Bronchial epithelial cell (primary cell): ENCODE results near the gene ASCC1. TPM values are rescaled to one million over a fixed set of nuclear protein-coding genes. Genes with fewer than 3 reads are reported as not detected.

Source experiments
- DNase-seq: peaks from one replicate; pipeline ENCODE4 v3.0.0-alpha.2; 2010; ENCODE audit warnings: low read depth
- FAIRE-seq: peaks from 2 replicates; lab custom pipeline; 2011; peaks lifted over from hg19 to GRCh38; lab: Jason Lieb, UNC
- H3K27me3 ChIP-seq: 2 replicates; pipeline ENCODE4 v1.5.1; 2011; ENCODE audit warnings: low read length; ENCODE audit not compliant: control insufficient read depth, insufficient read depth
- H3K36me3 ChIP-seq: 2 replicates; pipeline ENCODE4 v1.5.1; 2011; ENCODE audit warnings: low read length; ENCODE audit not compliant: control insufficient read depth, insufficient read depth
- H3K4me3 ChIP-seq: 2 replicates; pipeline ENCODE4 v1.5.1; 2011; ENCODE audit warnings: mild to moderate bottlenecking, low read depth, low read length, control low read depth
- CTCF ChIP-seq: IDR thresholded peaks from 2 replicates; pipeline ENCODE4 v1.5.1; 2011; ENCODE audit warnings: mild to moderate bottlenecking, moderate library complexity, low read length, control low read depth, inconsistent platforms; ENCODE audit not compliant: insufficient read depth, severe bottlenecking
- total RNA-seq: library from RNA; depleted of rRNA; stranded (reverse); fragments of >200 nt; gene quantifications from 2 replicates; pipeline ENCODE4 v1.2.1, GENCODE V29; 2014

ASCC1 gene
- total RNA-seq, 1 donor from 2014 or later: 22.4 TPM

- Histone ChIP-seq H3K27me3 (peaks cover 4% of the 10 kb centered on the region), H3K36me3 (no peaks in the 10 kb centered on the region), H3K4me3 (no peak overlapping the region)
- TF ChIP-seq CTCF: no peak
- no peak for DNase-seq
- FAIRE-seq: no peak
Observed at GRCh38 chr10:72058347-72058898, 157.7 kb downstream of the ASCC1 start.

GRCh38 chr10:72056932-72057751 lies 158.9 kb downstream of the ASCC1 start:
- peaks cover 4% of the 10 kb centered on the region for H3K27me3 ChIP-seq
- no peak overlapping the region for H3K4me3 ChIP-seq
- no peak for TF ChIP-seq CTCF
- FAIRE-seq (no peak), DNase-seq (no peak)
- no peaks in the 10 kb centered on the region for H3K36me3 ChIP-seq

DNA sequence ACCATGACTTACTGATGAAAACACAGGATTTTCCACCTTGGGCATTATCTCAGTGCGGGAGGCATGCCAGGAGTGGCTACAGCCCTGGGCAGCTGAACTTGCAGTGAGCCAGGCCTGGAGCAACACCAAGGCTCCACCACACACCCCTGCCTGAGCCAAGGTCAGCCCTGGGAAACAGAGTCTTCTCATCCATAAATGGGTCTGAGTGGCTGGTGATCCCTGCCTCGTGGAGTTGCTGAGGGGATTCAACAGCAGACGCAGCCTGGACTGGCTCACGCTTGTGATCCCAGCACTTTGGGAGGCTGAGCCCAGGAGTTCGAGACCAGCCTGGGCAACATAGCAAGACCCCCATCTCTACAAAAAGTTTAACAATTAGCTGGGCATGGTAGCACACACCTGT lies 160.0 kb downstream of the ASCC1 start:
- DNase-seq (no peak), FAIRE-seq (no peak)
- TF ChIP-seq CTCF: no peak

GRCh38 chr10:72053690-72054089 lies 162.4 kb downstream of the ASCC1 start:
- Histone ChIP-seq H3K27me3 (peaks cover 4% of the 10 kb centered on the region), H3K4me3 (no peak overlapping the region), H3K36me3 (no peaks in the 10 kb centered on the region)
- no peak for TF ChIP-seq CTCF
- FAIRE-seq (no peak), DNase-seq (no peak)

More for the DNA sequence above, 160.0 kb downstream of the ASCC1 start:
- Histone ChIP-seq H3K27me3 (peaks cover 4% of the 10 kb centered on the region), H3K4me3 (no peak overlapping the region), H3K36me3 (no peaks in the 10 kb centered on the region)

- Histone ChIP-seq H3K4me3 (no peak overlapping the region), H3K27me3 (no peaks in the 10 kb centered on the region), H3K36me3 (no peaks in the 10 kb centered on the region)
- no peak for DNase-seq
- no peak for TF ChIP-seq CTCF
- no peak for FAIRE-seq
Observed at GRCh38 chr10:72050873-72051272, 165.2 kb downstream of the ASCC1 start.
